GM08714 (cell line): ENCODE measurements around the gene FAM13A.
"Not testable (repeated sequence)": the region's sequence is repeated elsewhere in the genome, so short reads cannot be mapped to it uniquely, and the experiment has no call there.

Experiments
- H3K4me3 ChIP-seq: fragments of 200-500 bp; sonication (Bioruptor generic); 2 replicates; pipeline ENCODE4 v1.5.1; 2014; ENCODE audit warnings: mild to moderate bottlenecking, low read length, inconsistent platforms
- ZNF274 ChIP-seq: IDR thresholded peaks from 2 replicates; pipeline ENCODE4 v1.6.1; 2012; ENCODE audit warnings: mild to moderate bottlenecking, low read depth, low read length

Gene FAM13A

GRCh38 chr4:88938138-88938537 is 118.8 kb downstream of the FAM13A start:
- TF ChIP-seq ZNF274, result no peak

DNA sequence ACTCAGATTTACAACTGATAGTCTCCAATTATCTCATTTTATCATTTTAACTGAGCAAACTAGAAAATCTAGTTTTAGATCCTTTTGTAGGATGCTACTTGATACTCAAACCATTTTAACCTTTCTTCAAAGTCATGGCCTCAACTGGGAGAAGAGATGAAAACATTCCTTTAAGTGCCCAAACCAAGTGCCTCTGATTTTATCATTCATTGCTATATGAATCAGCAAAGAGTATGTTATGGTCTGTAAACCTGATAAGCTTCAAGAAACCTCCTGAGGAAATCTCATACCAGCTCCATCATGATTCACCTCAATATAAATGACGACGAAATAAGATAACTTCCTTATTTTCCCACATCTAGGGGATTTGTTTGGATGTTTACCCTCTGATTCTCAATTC is 119.9 kb downstream of the FAM13A start:
- no peak for TF ChIP-seq ZNF274
- no peak overlapping the region for H3K4me3 ChIP-seq

More at GRCh38 chr4:88938138-88938537, 118.8 kb downstream of the FAM13A start:
- H3K4me3 ChIP-seq, result no peak overlapping the region

DNA sequence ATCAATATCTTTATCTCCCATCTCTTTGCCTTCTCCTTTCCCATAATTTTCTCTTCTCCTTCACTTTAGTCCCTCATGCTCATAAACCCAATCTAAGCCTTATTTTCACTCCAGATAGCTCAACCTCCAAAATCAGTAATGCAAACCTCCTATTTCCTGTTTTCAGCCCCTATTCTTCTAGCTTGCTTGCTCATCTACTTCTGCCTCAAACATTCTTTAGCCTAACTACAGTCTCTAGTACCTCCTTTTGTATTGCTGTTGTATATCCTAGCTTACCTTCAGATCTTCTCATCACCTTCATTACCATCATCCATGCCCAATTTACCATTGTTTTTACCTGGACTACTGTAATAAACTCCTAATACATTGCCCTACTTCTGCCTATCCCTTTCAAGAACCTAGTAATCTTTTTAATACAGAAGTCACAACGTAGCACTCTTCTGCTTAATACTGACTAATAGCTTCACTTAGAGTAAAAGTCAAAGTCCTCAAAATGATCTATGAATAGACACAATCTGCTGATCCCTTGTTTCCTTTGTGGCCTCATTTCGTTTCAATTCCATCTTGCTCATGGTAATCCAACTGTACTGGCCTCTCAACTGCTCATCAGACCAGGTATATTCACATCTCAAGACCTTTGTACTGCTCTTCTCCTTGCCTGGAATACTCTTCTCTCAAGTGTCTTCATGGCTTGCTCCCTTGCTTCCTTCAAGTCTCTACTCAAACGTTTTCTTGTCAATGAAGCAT is 123.4 kb downstream of the FAM13A start:
- H3K4me3 ChIP-seq, result no peak overlapping the region
- TF ChIP-seq ZNF274, result no peak

GRCh38 chr4:88928852-88929251 is 128.1 kb downstream of the FAM13A start:
- no peak for TF ChIP-seq ZNF274
- no peak overlapping the region for H3K4me3 ChIP-seq

DNA sequence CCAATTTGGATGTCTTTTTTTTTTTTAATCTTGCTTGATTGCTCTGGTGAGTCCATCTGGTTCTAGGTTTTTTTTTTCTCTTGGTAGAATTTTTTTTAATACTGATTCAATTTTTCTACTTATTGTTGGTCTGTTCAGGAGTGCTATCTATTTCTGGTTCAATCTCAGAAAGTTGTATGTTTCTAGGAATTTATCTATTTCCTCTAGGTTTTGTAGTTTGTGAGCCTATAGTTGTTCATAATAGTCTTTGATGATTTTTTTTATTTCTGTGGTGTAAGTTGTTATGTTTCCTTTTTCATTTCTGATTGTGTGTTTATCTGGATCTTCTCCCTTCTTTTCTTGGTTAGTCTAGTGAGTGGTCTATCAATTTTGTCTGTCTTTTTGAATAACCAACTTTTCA is 129.6 kb downstream of the FAM13A start:
- no peak overlapping the region for H3K4me3 ChIP-seq

DNA sequence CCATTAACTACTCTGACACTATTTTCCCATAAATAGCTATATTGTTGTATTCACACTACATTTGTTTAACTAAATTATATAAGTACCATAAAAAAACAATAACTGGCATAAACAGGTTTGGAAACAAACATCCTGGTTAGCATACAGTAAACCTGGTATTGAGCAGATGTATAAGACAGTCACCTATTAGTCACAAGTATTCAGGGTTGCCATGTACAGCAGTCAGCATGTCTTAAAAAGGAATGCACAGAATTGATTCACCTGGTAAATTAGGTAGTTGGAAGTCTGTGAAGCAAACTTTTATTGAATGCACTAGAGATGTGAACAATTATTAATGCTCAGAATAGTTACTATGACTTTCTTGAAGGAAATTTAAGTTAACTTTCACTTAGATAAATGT is 137.9 kb downstream of the FAM13A start:
- no peak for TF ChIP-seq ZNF274
- H3K4me3 ChIP-seq, result no peak overlapping the region

More for the DNA sequence above, 129.6 kb downstream of the FAM13A start:
- TF ChIP-seq ZNF274, result no peak

DNA sequence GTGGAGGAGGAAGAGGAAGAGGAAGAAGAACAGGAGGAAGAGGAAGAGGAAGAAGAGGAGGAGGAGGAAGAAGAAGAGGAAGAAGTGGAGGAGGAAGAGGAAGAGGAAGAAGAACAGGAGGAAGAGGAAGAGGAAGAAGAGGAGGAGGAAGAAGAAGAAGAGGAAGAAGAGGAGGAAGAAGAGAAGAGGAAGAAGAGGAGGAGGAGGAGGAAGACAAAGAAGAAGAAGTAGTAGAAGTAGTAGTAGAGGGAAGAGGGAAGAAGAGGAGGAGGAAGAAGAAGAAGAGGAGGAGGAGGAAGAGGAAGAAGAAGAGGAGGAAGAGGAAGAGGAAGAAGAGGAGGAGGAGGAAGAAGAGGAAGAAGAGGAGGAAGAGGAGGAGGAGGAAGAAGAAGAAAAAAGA is 143.8 kb downstream of the FAM13A start:
- not testable (repeated sequence) for H3K4me3 ChIP-seq

DNA sequence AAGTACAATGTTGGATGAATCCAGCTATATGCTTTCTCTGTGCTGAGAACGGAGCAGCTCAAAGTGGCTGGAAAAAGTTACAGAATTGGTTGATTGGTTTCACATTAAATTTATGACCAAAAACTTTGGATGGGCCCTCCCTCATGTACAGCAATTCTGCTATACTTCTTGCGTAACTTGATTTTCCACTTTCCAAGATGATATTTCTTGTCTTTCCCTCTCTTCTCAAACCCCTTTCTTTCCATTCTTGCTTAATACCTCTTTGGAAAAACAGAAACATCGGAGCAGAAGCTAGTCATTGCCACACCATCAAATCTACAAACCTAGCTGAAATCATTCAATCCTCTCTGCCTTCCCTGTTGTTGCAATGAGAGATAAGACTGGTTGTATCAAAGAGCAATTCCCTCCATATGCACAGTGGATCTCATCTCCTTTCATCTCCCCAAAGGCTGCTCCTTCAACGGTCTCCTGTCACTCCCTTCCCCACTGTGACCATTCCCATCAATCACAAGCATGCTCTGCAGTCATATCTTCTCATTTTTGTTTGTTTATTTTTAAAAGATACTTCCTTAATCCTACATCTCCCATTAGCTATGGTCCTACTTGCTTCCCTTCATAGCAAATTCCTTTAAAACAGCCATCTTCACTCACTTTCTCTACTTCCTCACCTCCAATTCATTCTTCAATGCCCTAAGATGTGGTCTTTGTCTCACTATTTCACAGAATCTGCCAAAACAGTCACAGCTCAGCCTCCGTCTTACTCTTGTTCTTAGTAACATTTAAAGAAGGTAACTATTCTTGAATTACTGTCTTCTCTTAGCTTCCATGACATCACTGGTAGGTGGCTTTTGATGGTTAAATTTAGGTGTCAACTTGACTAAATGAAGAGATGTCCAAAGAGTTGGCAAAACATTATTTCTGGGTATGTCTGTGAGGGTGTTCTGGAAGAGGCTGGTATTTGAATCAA is 145.5 kb downstream of the FAM13A start:
- no peak overlapping the region for H3K4me3 ChIP-seq
- TF ChIP-seq ZNF274, result no peak

GRCh38 chr4:88910101-88910500 is 146.9 kb downstream of the FAM13A start:
- no peak overlapping the region for H3K4me3 ChIP-seq
- TF ChIP-seq ZNF274, result no peak

- no peak for TF ChIP-seq ZNF274
- H3K4me3 ChIP-seq, result no peak overlapping the region
Measured at GRCh38 chr4:88908521-88908920, 148.5 kb downstream of the FAM13A start.

- no peak overlapping the region for H3K4me3 ChIP-seq
- TF ChIP-seq ZNF274, result no peak
Measured at GRCh38 chr4:88908003-88908402, 149.0 kb downstream of the FAM13A start.

DNA sequence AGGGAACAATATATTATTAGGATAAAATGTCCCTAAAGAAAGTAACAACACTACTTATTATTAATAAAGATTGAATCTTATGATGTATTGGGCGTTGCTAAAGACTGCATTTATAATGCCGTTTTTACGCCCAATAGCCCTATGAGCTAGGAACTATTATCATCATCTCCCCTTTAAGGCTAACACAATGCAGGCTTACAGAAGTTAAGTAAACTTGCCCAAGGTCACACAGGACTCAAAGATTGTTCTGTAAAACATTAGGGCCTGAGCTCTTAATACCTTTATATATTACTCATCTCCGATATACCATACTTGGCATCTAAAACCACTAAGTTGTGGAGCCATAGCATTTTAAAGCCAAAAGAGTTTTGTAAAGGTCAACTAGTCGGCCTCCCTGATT is 149.5 kb downstream of the FAM13A start:
- no peak for TF ChIP-seq ZNF274
- no peak overlapping the region for H3K4me3 ChIP-seq

DNA sequence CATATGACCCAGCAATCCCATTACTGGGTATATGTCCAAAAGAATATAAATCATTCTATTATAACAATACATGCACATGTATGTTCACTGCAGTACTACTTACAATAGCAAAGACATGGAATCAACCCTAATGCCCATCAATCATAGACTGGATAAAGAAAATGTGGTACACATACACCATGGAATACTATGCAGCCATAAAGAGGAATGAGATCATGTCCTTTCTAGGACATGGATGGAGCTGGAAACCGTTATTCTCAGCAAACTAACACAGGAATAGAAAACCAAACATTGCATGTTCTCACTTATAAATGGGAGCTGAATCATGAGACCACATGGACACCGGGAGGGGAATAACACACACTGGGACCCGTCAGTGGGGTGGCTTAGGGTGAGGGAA is 152.7 kb downstream of the FAM13A start:
- H3K4me3 ChIP-seq, result not testable (repeated sequence)

DNA sequence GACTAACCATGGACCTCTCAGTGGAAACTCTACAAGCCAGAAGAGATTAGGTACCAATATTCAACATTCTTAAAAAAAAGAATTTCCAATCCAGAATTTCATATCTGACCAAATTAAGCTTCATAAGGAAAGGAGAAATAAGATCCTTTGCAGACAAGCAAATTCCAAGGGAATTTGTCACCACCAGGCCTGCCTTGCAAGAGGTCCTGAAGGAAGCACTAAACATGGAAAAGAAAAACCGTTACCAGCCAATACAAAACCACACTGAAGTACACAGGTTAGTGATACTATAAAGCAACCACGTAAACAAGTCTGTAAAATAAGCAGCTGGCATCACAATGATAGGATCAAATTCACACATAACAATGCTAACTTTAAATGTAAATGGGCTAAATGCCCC is 156.6 kb downstream of the FAM13A start:
- TF ChIP-seq ZNF274, result no peak
- H3K4me3 ChIP-seq, result no peak overlapping the region

GRCh38 chr4:88897752-88898151 is 159.2 kb downstream of the FAM13A start:
- no peak for TF ChIP-seq ZNF274
- no peak overlapping the region for H3K4me3 ChIP-seq
